Activated CD4-positive, alpha-beta T cell treated with anti-CD3 and anti-CD28 coated beads, Interleukin-2, Interleukin-4, amounts not matched to agents 100 ng/mL and 50 ng/mL, durations not matched to agents 16 hours and 8 hours (primary cell): ENCODE measurements around the gene LSM8.
A peak's percentile ranks its signal among the peaks of the same experiment; 100 is the strongest.
"Not testable (repeated sequence)": the region's sequence is repeated elsewhere in the genome, so short reads cannot be mapped to it uniquely, and the experiment has no call there.

Source experiments
- DNase-seq: peaks from one replicate; pipeline ENCODE4 v3.0.0-alpha.2; 2020; ENCODE audit warnings: low spot score

Gene LSM8

DNA sequence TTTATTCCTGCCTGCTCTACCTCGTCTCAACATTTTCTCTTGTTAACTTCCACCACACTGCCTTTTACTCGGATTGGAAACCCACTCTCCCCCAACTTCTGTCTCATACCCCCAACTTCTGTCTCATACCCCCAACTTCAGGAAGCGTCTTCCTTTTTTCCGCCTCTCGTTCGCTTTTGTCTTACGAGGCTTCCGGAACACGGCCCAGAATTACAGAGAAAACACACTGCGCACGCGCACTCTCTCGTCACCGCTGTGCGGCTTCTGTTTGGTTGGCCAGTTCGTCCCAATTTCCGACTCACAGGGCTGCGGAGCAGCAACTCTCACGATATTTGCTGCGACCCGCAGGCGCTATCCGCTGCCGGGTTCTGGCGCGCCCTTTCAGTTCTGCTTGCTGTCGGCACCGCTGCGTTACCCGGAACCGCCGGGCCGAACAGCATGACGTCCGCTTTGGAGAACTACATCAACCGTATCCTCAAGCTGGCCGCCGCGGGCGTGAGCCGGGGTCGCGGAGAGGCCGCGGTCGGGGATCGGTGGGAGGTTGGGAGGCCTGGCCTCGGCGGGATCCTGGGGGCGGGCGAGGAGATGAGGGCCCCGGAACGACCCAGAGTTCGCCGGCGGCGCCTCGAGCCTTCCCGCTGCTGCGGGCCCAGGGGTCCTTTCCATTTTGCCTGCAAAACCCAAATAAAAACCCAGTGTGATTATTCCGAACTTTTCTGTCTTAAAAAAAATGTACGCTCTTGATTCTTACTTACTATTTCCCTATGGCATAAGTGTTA is at the start of gene LSM8:
TSS of gene LSM8 (plus strand) at position 379 of the 779 bp plus-strand sequence. CDS start at position 439, 60 bp downstream.
- peak; percentile 98 for DNase-seq

DNA sequence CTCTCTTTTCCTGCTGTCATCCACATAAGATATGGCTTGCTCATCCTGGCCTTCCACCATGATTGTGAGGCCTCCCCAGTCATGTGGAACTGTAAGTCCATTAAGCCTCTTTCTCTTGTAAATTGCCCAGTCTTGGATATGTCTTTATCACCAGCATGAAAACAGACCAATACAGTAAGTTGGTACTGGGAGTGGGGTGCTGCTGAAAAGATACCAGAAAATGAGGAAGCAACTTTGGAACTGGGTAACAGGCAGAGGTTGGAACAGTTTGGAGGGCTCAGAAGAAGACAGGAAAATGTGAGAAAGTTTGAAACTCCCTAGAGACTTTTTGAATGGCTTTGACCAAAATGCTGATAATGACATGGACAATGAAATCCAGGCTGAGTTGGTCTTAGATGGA is 49.5 kb upstream of the LSM8 start:
- not testable (repeated sequence) for DNase-seq

DNA sequence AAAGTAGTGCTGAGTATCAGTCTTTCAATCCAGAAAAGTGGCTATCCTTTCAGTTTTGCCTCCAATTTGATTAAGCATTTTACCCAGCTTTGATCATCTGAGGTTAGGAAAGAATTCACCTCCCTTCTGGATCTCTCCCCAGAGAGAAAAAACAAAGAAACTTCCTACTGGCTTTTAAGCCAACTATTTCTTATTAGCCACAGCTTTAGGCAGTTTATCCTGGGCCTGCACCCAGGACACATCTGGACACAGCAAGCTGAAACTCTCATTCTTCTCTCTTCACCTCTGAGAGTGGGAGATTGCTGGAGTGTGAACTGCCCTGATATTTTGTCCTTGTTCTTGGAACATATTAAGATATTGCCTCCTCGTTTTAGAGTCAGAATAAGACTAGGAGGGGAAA is 43.5 kb upstream of the LSM8 start:
- no peak for DNase-seq

DNA sequence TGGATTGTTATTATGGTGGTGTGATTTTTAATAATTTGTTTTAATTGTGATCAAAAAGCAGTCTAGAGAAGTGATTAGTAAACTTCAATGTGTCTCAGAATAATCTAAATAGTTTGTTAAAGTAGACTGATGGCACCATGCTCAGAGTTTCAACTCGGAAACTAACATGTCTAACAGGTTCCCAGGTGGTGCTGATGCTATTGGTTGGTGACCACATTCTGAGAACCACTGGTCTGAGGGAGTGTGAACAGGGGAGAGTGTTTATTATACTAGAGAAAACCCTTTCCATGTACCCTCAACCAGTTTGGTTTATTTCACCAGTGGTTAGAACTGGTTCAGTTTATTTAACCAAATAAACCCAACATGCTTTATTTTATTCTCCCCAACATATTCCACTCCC is 42.0 kb upstream of the LSM8 start:
- no peak for DNase-seq

DNA sequence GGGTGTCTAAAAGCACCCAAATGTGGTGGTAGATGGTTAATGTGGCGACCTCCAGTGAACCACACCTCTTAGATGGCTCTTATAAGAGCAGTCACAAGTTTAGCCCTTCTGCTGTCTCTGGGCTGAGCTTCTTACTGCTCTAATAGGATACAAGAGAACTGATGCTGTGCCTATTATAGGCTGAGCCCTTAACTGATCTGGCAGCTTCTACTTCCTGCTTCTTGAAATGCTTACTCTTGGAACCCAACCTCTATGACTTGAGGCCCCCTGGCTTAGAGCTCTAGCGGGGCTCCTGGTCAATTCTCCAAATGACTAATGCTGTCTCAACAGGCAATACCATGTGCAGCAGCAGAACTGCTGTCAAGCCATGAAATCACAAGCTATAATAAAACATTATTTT is 35.0 kb upstream of the LSM8 start:
- no peak for DNase-seq

DNA sequence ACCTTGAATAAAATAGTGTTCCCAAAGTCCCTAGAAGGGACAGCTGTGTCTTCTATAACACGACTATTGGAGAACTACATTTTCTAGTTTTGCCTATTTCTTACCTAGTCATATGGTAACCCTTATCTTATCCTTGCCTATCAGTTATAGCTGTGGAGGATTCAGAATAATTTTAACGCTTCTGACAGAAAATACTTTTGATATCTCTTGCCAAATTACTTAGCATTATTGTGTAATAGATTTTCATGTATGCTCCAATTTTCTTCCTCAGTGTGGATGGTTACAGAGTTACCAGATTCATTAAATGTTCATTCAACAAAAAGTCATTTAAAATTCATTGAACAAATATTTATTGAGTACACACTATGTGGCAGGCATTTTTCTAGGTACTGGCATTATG is 34.6 kb upstream of the LSM8 start:
- DNase-seq, result no peak

DNA sequence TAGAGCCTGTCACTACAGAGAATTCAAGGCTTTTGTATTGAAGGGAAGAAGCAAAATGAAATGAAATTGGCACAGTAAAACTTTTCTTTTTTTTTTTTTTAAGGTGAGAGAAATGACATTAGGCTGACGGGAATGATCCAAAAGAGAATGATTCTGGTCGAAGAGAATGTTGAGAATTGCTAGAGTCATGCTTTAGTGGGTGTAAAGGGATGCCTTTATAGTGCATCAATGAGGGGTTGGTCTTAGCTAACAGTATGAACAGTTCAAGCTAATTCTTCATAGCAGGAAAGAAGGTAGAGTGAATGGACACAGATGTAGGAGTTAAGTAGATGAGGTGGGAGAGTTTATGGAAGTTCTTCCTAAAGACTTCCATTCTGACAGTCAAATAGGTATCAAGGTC is 32.3 kb upstream of the LSM8 start:
- no peak for DNase-seq

DNA sequence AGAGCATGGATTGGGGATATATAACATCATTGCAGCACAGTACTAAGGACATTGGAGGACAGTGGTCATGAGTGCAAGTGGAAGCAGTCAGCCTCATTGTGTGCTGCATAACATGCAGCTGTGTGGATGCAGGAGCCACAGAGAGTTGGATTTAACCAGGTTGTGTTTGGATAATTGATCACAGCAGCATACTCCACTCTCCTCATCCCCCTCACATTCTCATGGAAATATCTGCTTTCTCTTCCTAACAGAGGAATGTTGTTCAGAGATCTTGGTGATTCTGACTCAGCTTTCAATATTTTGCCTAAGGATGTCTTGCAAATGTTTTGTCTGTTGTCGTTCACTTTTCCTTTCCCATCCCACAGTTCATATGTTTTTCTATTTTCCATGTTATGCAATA is 31.8 kb upstream of the LSM8 start:
- no peak for DNase-seq

DNA sequence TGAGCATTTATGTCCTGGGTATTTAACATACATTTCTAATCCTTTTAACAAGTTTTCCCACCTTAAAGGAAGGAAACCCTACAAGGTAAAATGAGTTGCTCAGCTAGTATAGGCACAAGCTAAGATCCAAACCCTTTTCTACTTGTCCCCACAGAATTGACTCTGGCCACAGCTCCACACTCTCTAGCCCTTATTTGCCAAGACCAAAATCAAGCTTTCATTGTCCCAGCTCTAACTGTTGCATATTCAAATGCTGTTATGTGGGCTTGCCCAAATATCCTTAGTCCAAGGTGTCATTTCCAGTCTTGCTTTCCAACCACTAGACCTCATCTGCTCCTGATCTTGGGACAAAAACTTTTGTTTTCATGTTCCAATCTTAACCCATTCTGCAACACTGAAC is 31.3 kb upstream of the LSM8 start:
- no peak for DNase-seq

DNA sequence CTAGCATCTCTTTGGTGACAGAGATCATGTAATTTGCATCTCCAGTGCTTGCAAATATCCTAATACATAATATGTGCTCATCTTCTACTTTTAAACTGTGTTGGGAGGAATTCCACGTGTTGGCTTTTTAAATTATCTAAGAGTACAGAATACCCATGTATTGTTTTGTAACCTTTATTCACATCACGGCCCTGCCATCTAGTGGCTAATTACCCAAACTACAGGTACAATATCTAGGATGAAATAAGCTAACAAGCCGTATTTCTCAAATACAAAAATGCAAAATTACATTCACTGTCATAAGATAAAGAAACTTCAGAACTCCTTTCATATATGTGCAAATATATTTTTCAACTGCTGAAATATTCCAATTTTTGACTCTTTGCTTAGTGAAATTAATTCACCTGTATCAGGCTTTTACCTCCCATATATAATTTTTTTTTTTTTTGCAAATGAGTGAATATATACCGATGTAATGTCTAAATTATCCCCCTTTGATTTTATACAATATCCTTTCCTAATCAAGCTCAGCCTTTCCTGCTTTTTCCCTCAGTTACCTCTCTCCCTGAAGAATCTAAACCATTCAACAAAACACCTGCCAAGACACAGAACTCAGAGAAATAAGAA is 30.3 kb upstream of the LSM8 start:
- peak; percentile 39 for DNase-seq

DNA sequence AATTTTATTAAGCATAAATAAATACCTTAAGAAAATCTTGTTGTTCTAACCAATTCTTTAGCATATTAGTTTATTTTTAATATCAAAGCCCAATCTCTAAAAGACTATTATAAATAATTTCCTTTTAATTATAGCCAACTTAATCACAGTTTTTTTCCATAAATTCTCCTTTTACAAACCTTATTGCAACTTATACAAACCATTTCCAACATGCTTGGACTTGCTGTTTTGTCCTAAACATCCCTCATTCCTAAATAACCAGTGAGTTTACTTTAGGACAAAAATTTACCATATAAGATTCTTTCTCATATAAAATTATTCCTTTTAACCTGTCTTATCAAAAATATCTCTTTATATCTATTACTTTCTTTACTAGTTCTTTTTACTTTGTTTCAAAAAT is 25.2 kb upstream of the LSM8 start:
- no peak for DNase-seq

DNA sequence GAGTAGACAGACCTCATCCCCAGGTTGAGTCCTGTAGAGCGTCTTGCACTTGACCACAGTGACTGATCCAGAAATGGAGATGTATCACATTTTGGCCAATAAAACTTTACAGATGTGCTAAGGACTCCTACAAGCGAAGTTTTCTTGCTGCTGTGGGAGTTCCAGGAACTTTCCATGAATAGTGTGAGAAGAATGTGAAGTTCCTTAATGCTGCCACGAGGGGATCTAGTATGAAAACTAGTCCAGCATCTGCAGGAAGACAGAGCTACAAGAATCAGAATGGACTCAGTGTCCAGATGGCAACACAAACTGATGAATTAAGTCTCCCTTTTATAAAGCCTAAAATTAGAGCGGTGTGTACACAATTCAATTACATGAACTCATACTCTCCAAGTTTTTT is 14.8 kb upstream of the LSM8 start:
- DNase-seq, result no peak

DNA sequence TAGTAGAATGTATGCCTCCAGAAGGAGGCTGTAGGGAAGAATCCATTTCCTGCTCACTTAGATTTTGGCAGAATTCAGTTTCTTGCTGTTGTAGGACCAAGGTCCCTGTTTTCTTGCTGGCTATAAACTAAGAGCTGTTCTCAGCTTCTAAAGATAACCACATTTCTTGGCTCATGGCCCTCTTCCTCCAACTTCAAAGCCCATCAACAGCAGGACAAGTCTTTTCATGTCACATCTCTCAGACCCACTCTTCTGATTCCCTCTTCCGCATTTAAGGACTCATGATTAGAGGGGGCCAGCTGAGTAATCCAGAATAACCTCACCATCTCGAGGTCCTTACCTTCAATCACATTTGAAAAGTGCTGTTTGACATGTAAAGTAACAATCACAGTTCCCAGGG is 8.2 kb upstream of the LSM8 start:
- no peak for DNase-seq

DNA sequence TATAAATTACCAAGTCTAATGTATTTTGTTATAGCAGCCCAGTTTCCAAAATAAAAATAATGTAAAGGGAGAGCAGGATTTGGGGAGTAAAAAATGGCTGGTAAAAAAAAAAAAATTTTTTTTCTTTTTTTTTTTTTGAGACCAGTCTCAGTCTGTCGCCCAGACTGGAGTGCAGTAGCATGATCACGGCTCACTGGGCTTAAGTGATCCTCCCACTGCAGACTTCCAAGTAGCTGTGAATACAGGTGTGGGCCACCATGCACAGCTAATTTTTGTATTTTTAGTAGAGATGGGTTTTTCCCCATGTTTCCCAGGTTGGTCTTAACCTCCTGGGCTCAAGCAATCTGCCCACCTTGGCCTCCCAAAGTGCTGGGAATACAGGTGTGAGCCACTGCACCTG is 4.8 kb upstream of the LSM8 start:
- no peak for DNase-seq

DNA sequence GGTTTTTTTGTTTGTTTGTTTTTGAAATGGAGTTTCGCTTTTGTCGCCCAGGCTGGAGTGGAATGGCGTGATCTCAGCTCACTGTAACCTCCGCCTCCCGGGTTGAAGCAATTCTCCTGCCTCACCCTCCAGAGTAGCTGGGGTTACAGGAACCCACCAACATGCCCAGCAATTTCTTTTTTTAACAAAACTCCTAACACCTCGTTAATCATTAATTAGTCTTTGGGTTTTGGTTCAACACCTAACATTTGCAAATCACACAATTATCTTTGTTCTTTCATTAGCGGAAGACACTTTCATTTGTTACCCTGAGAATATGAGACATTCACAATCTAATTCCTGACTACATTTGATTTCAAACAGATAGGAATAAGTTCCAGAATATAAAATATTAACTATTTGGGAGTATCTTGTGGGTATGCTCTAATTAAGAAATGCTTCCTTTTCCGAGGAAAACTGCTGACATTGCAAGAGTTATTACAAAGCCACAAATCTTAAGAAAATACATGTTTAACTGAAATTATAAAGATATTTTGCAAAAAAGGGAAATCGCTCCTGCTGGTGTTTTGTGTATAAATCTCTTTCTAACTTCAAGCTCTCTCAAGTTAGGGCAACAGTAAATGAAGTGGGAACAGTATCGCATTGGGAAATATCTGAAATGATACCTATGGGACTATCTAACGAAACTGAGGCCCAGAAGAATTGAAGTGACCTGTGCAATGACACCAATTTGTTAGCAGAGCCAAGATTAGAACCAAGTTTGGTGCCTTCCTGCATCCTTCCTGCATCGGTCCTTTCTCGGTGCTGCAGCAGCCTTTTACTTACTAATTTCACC is 1.2 kb upstream of the LSM8 start:
- DNase-seq, result peak; percentile 6

DNA sequence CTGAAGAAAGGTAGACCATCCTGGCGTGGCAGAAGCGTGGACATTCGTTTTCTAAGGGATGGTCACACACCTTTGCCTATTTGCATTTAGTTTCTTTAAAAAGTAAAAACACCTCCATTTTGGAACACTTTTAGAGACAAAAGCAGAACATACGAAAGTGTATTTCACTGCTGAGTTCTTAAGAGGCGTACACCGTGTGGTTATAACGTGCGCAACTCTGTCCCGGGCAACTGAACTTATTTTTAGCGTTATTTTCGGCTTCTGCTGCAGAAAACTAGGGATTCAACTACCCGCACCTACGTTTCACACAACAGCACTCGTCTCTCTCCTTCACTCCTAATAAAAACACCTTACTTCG is 557 bp upstream of the LSM8 start:
- DNase-seq, result no peak

DNA sequence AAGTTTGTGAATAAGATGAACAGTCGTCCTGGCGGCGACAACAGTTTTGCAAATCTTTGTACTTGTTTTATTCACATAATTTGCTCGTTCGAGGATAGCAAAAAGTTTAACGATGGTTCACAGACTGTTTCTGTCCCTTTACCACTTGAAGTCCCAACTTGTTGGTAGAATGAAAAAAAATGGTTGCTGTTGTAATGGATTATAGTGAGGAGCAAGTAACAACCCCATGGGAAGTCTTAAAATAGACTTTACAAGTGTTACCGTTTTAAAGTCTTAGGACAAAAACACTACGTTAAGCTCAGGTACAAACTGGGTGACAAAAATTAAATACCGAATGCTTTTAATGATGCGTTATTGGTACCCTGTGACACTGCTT is 589 bp downstream of the LSM8 start:
- DNase-seq, result no peak

DNA sequence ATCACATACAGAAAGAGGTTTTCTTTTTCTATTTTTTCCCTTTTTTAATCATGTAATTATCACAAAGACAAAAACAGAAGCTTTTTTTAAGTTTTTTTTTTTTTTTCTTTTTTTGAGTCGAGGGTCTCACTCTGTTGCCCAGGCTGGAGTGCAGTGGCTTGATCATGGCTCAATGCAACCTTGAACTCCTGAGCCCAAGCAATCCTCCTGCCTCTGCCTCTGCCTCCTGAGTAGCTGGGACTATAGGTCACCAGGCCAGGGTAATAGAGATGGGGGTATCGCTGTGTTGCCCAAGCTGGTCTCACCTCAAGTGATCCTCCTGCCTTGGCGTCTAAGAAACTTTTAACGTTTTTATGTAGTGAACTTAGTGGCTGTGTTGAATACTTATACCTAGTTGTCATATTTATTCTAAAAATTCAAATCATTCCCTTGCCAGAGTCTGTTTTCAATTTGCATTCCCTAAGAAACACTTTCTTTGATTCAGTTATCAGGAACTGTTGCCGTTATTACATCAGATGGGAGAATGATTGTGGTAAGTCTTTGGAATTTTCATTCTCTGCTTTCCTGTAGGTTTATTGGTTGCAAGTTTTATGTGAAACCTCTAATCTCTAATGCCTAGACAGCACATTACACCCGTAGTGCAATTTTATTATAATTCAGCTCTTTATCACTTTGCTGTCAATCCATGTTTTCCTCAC is 1.3 kb downstream of the LSM8 start:
- no peak for DNase-seq

DNA sequence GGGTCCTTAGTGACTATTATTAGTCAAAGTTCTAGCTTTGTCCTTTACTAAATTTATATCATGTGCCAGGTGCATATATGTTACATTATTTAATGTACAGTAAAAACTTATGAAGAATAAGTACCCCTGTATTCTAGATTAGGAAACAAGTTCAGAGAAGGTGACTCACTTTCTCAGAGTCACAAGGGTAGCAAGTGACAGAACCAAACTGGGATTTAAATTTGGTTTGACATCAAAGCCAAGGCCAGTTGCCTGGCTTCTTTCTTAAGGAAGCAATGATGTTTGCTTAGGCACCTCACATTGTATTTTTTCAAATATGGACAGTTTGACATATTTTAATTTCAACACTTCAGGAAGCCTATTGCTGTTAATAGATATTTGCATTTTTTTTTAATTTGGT is 2.5 kb downstream of the LSM8 start:
- DNase-seq, result peak; percentile 19

DNA sequence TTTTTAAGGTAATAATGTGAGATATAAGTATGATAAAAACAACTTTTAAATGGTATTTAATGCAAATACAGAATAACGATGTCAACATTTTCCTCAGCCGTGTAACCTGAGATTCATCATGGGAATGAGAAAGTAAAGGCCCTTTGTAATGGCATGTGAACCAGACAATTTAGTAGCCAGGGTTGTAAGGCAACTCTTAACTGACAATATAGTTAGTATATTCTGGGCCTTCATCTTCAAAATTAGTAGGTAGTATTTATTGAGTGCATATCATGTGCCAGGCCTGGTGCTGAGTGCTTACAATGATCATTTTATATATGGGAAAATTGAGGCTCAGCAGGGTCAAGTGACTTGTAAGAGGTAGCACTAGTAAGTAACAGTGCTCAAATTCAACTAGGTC is 10.6 kb downstream of the LSM8 start:
- DNase-seq, result no peak

DNA sequence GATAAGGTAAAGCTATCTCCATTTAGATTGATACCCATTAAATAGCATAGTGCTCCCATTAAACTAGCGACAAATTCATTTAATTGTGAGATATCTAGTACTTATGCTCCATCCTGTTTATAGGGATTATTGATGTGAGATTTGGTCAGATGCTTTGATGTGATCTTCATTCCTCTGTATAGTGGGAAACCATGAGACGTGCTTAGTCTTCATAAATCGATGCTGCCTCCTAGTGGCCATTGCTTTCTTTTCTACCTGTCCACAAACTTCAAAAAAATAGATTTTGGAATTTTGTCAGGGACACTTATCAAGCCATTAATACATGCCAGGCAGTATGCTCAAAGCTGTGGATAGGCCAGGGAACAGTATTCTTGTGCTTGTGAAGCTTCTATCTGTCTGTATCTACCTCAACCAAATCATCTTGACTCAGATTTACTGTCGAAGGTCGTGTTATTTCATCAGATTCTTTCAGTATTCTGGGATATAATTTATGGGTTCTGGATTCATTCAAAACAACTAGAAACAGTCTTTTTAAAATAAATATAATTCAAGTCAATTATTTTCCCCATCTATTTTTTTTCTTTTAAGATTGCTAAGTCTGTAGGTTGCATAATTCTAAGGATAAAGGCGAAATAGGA is 12.0 kb downstream of the LSM8 start:
- DNase-seq, result peak; percentile 62

DNA sequence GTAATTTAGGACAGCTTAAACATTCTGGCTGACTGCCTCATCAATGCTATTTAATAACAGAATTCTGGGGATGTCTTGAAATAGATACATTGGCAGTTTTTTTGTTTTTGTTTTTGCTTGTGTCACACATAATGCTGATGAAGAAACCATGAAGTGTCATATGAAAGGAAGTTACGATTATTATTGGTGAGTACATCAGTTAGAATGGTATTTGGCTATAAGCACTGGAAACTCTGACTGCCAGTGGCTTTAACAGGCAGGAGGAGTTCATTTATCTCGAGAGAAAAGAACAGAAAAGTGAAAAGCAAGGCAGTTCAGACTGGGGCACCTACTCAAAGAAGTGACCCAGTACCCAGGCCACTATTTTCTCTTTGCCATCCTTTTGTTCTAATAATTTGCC is 18.1 kb downstream of the LSM8 start:
- no peak for DNase-seq
